Endothelial cell of umbilical vein (primary cell): ENCODE results near the gene RIF1. TPM values are rescaled to one million over a fixed set of nuclear protein-coding genes. Genes with fewer than 3 reads are reported as not detected.

ENCODE experiments used
- BruUV-seq: library from RNA; stranded (reverse); fragments of 400-500 nt; replicated peaks from 2 replicates; lab custom pipeline; 2021; lab: Mats Ljungman, UMichigan
- CTCF ChIA-PET: fragments of 300-600, 350-600 bp; sonication (Branson Sonifier 250); formaldehyde crosslinking; loops from one replicate; lab custom pipeline; 2021; ENCODE audit warnings: antibody characterized with exemption, inconsistent platforms; lab: Charles Lee
- POLR2A ChIA-PET: fragments of 300-600, 350-600 bp; sonication (Branson Sonifier 250); formaldehyde crosslinking; loops from one replicate; lab custom pipeline; 2021; ENCODE audit warnings: antibody characterized with exemption, inconsistent platforms; lab: Charles Lee
- DNase-seq: peaks from one replicate; pipeline ENCODE4 v3.0.0-alpha.2; 2011; ENCODE audit warnings: low read depth, low spot score
- FAIRE-seq: peaks from 2 replicates; lab custom pipeline; 2011; peaks lifted over from hg19 to GRCh38; lab: Jason Lieb, UNC
- H2AFZ ChIP-seq: 2 replicates; pipeline ENCODE4 v1.6.0; 2012; ENCODE audit warnings: low read depth, low read length, control low read depth, inconsistent platforms
- H3K27ac ChIP-seq: 2 replicates; pipeline ENCODE4 v1.5.1; 2011; ENCODE audit warnings: low read depth, mild to moderate bottlenecking, control low read depth, low read length, moderate library complexity; ENCODE audit not compliant: insufficient read depth
- H3K27me3 ChIP-seq, 2 experiments: 2 replicates each; pipeline versions ENCODE4 v1.6.0 to v1.6.1; 2011; ENCODE audit warnings: low read length in 2 of 2, mixed read lengths in 1 of 2; ENCODE audit not compliant: control insufficient read depth in 2 of 2, insufficient read depth in 2 of 2
- H3K36me3 ChIP-seq, 2 experiments: 2 replicates in 1 of 2; 3 replicates in 1 of 2; pipeline ENCODE4 v1.5.1; 2011; ENCODE audit warnings: low read length in 2 of 2, mild to moderate bottlenecking in 1 of 2, moderate library complexity in 1 of 2; ENCODE audit not compliant: control insufficient read depth in 2 of 2, insufficient read depth in 2 of 2; ENCODE audit errors: extremely low read depth in 1 of 2
- H3K4me1 ChIP-seq: 3 replicates; pipeline ENCODE4 v1.5.1; 2011; ENCODE audit warnings: mild to moderate bottlenecking, low read length; ENCODE audit not compliant: control insufficient read depth, insufficient read depth; ENCODE audit errors: extremely low read depth
- H3K4me2 ChIP-seq: 2 replicates; pipeline ENCODE4 v1.6.1; 2011; ENCODE audit warnings: low read length, control low read depth, mixed read lengths; ENCODE audit not compliant: insufficient read depth
- H3K4me3 ChIP-seq, 3 experiments: fragments of 200-600 bp in 1 of 3; sonication (generic), shearing (Covaris generic) in 1 of 3; replicated peaks in 1 of 3; 2 replicates each; pipeline ENCODE4 v1.5.1; 2011 to 2016; ENCODE audit warnings: control low read depth in 3 of 3, low read length in 3 of 3, mild to moderate bottlenecking in 2 of 3, inconsistent platforms in 1 of 3, low read depth in 1 of 3, moderate library complexity in 1 of 3; ENCODE audit not compliant: insufficient read depth in 1 of 3
- H3K79me2 ChIP-seq: 2 replicates; pipeline ENCODE4 v1.6.0; 2012; ENCODE audit warnings: low read length, inconsistent platforms; ENCODE audit not compliant: control insufficient read depth, insufficient read depth
- H3K9ac ChIP-seq: replicated peaks from 2 replicates; pipeline ENCODE3; 2011; ENCODE audit warnings: low read length, control low read depth; ENCODE audit not compliant: insufficient read depth; ENCODE audit errors: extremely low read depth
- H3K9me1 ChIP-seq: replicated peaks from 3 replicates; pipeline ENCODE4 v1.6.0; 2011; ENCODE audit warnings: mild to moderate bottlenecking, low read length; ENCODE audit not compliant: control insufficient read depth, insufficient read depth; ENCODE audit errors: extremely low read depth
- H3K9me3 ChIP-seq: replicated peaks from 2 replicates; pipeline ENCODE4 v1.5.1; 2012; ENCODE audit warnings: low read length, inconsistent platforms; ENCODE audit not compliant: control insufficient read depth, insufficient read depth
- H4K20me1 ChIP-seq: replicated peaks from 2 replicates; pipeline ENCODE3; 2011; ENCODE audit warnings: mild to moderate bottlenecking, low read length; ENCODE audit not compliant: control insufficient read depth, insufficient read depth; ENCODE audit errors: extremely low read depth
- EZH2 ChIP-seq: IDR thresholded peaks from 2 replicates; pipeline ENCODE4 v1.6.1; 2012; ENCODE audit warnings: borderline replicate concordance, low read depth, mild to moderate bottlenecking, moderate library complexity, low read length, inconsistent platforms; ENCODE audit not compliant: severe bottlenecking
- FOS ChIP-seq: IDR thresholded peaks from 2 replicates; pipeline ENCODE4 v1.6.1; 2011; ENCODE audit warnings: mild to moderate bottlenecking, low read length, moderate library complexity, borderline replicate concordance; ENCODE audit not compliant: insufficient read depth
- GATA2 ChIP-seq: IDR thresholded peaks from 2 replicates; pipeline ENCODE4 v1.7.0; 2011; ENCODE audit warnings: low read depth, mild to moderate bottlenecking, moderate library complexity, mixed read lengths, low read length; ENCODE audit not compliant: insufficient read length, insufficient read depth
- JUN ChIP-seq: IDR thresholded peaks from 2 replicates; pipeline ENCODE4 v1.6.1; 2011; ENCODE audit warnings: borderline replicate concordance, low read depth; ENCODE audit not compliant: insufficient read length, insufficient read depth
- MYC ChIP-seq: IDR thresholded peaks from one replicate; pipeline ENCODE4 v1.6.1; 2011; ENCODE audit warnings: mild to moderate bottlenecking, low read depth, low read length
- POLR2A ChIP-seq: IDR thresholded peaks from 2 replicates; pipeline ENCODE4 v1.6.1; 2012; ENCODE audit warnings: low read depth, mild to moderate bottlenecking, control low read depth, low read length
- POLR2AphosphoS5 ChIP-seq: IDR thresholded peaks from 2 replicates; pipeline ENCODE4 v1.6.1; 2012; ENCODE audit warnings: low read depth, mild to moderate bottlenecking, control low read depth, low read length, moderate library complexity; ENCODE audit not compliant: insufficient read depth
- dilution Hi-C: fragments of 300-500 bp; cut with MboI; formaldehyde crosslinking; loops from one replicate; pipeline ENCODE4 v1.15.0; 2019; ENCODE audit warnings: low sequenced_read_pairs; ENCODE audit not compliant: extremely low pct_ligation_motif_present
- intact Hi-C: fragments of 100-400 bp; cut with micrococcal nuclease; formaldehyde crosslinking; loops from one replicate; pipeline ENCODE4 v1.10.0; 2022
- polyA plus RNA-seq, 4 experiments: library from polyadenylated mRNA; depleted of rRNA in 3 of 4; stranded (reverse) in 3 of 4; unstranded in 1 of 4; fragments of >200 nt; gene quantifications; 2 replicates each; pipeline versions ENCODE4 v1.2.1 to v1.2.3, GENCODE V29; 2011 to 2012; ENCODE audit warnings: missing spikeins in 1 of 4
- total RNA-seq: library from RNA; stranded (reverse); gene quantifications from 2 replicates; pipeline ENCODE4 v1.2.3, GENCODE V29; 2021
- TF ChIP-seq, protein P1 (sequence below), 2 donors: IDR thresholded peaks; 1 replicate in 1 of 2; 2 replicates in 1 of 2; pipeline ENCODE4 v1.5.1; 2011; ENCODE audit warnings: low read length in 2 of 2, mild to moderate bottlenecking in 2 of 2, moderate library complexity in 2 of 2, control low read depth in 1 of 2, inconsistent platforms in 1 of 2, low read depth in 1 of 2; ENCODE audit not compliant: insufficient read depth in 1 of 2; ENCODE audit errors: extremely low read depth in 1 of 2
- TF ChIP-seq, protein P2 (sequence below): IDR thresholded peaks from 2 replicates; pipeline ENCODE4 v1.6.1; 2011; ENCODE audit not compliant: insufficient read depth, insufficient read length

RIF1 gene
- total and polyA plus RNA-seq, 2 donors (not counting 3 experiments of a cell fraction or from before 2014, with no cell fraction given) = 5.1 to 55.3 TPM

GRCh38 chr2:151399981-151400380, 9.7 kb upstream of the RIF1 start:
- Histone ChIP-seq H3K4me2 (no peak overlapping the region), H3K36me3 (no peaks in the 10 kb centered on the region), H3K9ac (no peak overlapping the region), H3K9me1 (no peaks in the 10 kb centered on the region), H2AFZ (no peak overlapping the region), H4K20me1 (no peaks in the 10 kb centered on the region), H3K27ac (no peak overlapping the region), H3K79me2 (no peaks in the 10 kb centered on the region), H3K27me3 (no peaks in the 10 kb centered on the region), H3K9me3 (no peaks in the 10 kb centered on the region), H3K4me1 (no peaks in the 10 kb centered on the region), H3K4me3 (no peak overlapping the region)
- intact Hi-C loops = no loop called here
- POLR2A ChIA-PET = no interaction called here
- dilution Hi-C loops = no loop called here
- FAIRE-seq (no peak), DNase-seq (no peak)
- TF ChIP-seq JUN (no peak), GATA2 (no peak), POLR2A (no peak)
- BruUV-seq = no TSS peak
- CTCF ChIA-PET = no interaction called here

DNA sequence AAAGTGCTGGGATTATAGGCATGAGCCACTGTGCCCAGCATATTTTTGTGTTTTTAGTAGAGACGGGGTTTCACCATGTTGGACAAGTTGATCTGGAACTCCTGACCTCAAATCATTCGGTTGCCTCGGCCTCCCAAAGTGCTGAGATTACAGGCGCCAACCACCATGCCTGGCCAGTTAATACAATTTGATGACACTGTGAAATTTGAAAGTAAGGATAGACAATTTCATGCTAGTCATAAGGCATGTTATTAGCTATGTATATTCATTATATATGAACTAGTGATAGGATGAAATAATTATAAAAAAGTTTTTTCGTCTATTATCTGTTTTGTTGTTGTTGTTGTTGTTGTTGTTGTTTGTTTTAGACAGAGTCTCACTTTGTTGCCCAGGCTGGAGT, 8.6 kb upstream of the RIF1 start:
- Histone ChIP-seq H3K4me3 (no peak overlapping the region), H3K4me2 (no peak overlapping the region), H3K9me3 (no peaks in the 10 kb centered on the region), H3K9ac (no peak overlapping the region), H3K27me3 (no peaks in the 10 kb centered on the region), H2AFZ (no peak overlapping the region), H3K36me3 (no peaks in the 10 kb centered on the region), H4K20me1 (no peaks in the 10 kb centered on the region), H3K4me1 (no peaks in the 10 kb centered on the region), H3K27ac (no peak overlapping the region), H3K79me2 (no peaks in the 10 kb centered on the region), H3K9me1 (no peaks in the 10 kb centered on the region)
- no peak for TF ChIP-seq MYC
- no peak for TF ChIP-seq GATA2
- TF ChIP-seq, protein P1, sequence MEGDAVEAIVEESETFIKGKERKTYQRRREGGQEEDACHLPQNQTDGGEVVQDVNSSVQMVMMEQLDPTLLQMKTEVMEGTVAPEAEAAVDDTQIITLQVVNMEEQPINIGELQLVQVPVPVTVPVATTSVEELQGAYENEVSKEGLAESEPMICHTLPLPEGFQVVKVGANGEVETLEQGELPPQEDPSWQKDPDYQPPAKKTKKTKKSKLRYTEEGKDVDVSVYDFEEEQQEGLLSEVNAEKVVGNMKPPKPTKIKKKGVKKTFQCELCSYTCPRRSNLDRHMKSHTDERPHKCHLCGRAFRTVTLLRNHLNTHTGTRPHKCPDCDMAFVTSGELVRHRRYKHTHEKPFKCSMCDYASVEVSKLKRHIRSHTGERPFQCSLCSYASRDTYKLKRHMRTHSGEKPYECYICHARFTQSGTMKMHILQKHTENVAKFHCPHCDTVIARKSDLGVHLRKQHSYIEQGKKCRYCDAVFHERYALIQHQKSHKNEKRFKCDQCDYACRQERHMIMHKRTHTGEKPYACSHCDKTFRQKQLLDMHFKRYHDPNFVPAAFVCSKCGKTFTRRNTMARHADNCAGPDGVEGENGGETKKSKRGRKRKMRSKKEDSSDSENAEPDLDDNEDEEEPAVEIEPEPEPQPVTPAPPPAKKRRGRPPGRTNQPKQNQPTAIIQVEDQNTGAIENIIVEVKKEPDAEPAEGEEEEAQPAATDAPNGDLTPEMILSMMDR (IDR thresholded peaks at IDR 0.05; ENCODE audit: extremely low read depth in 1 of 2, insufficient read depth in 1 of 2, low read depth in 1 of 2, low read length in 2 of 2) = no peak
- TF ChIP-seq POLR2A = no peak
- TF ChIP-seq JUN = no peak
- TF ChIP-seq POLR2AphosphoS5 = no peak
- no peak for TF ChIP-seq EZH2
- TF ChIP-seq, protein P2, sequence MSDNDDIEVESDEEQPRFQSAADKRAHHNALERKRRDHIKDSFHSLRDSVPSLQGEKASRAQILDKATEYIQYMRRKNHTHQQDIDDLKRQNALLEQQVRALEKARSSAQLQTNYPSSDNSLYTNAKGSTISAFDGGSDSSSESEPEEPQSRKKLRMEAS = no peak
- no peak for TF ChIP-seq FOS
- dilution Hi-C loops (no loop called here), intact Hi-C loops (no loop called here)
- FAIRE-seq (no peak), DNase-seq (no peak)
- BruUV-seq = no TSS peak
- ChIA-PET POLR2A (no interaction called here), CTCF (no interaction called here)
